Nephron progenitor cell (in vitro differentiated cells): ENCODE results near the gene SHISAL2A.

ENCODE experiments used
- DNase-seq: peaks from one replicate; pipeline ENCODE4 v3.0.0; 2021
- H3K27ac Mint-ChIP-seq: 2 replicates; pipeline ENCODE4 v1.8.0; 2021; ENCODE audit warnings: mild to moderate bottlenecking, moderate library complexity, mixed read lengths
- H3K27me3 Mint-ChIP-seq: 2 replicates; pipeline ENCODE4 v1.8.0; 2021; ENCODE audit warnings: mild to moderate bottlenecking, low read depth, mixed read lengths; ENCODE audit not compliant: poor library complexity
- H3K36me3 Mint-ChIP-seq: 2 replicates; pipeline ENCODE4 v1.8.0; 2021; ENCODE audit warnings: low read depth, mixed read lengths
- H3K4me1 Mint-ChIP-seq: 2 replicates; pipeline ENCODE4 v1.8.0; 2021; ENCODE audit warnings: mixed read lengths
- H3K4me3 Mint-ChIP-seq: 2 replicates; pipeline ENCODE4 v1.8.0; 2021; ENCODE audit warnings: mild to moderate bottlenecking, moderate library complexity, mixed read lengths
- H3K9me3 Mint-ChIP-seq: 2 replicates; pipeline ENCODE4 v1.8.0; 2021; ENCODE audit warnings: mild to moderate bottlenecking, moderate library complexity, mixed read lengths
- TF ChIP-seq, protein P1 (sequence below): fragments of 200-600 bp; sonication (generic); IDR thresholded peaks from 2 replicates; pipeline ENCODE4 v1.5.0; 2021; ENCODE audit warnings: antibody characterized with exemption

Gene SHISAL2A

DNA sequence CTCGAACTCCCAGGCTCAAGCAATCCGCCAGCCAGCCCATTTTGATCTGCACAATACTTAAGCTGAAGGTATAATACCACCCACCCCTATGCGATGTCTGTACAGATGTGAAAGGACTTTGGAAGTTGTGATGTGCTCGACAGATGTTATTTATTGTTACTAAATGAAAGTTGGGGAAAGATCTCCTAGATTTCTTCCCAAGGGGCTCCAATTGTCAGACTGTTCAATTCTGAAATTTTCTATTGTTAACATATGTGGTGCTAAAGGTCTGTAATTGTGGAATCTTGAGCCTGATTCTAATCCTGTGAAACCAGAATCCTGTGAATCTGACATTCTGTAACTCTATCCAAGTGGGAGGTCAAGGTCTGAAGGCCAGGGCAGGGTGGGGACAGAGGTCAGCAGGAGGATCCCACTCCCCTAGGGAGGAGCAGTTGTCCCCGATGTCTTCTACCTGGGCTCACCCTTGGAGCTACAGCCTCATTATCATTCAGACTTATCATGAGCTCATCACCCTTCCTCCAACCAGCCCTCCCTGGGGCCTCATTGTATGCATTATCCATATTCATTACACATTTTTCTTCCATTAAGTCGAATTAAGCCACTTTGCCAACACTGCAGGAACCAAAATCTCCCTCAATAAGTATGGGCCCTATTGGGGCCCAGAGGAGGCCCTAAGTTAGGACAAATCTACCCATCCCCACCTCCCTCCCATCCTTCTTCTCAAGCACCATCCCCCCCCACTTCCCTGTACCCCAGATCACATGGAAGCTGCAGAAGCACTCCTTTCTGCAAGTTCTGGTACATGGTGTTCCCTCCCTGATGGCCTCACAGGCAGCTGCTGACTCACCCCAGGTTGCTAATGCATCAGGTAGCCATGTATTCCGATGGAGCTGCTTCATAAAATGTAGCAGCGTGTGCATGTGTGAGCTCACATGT is 32.3 kb downstream of the SHISAL2A start:
- Mint-ChIP-seq H3K4me3 (no peak overlapping the region), H3K36me3 (no peaks in the 10 kb centered on the region), H3K9me3 (no peaks in the 10 kb centered on the region), H3K27me3 (no peaks in the 10 kb centered on the region), H3K27ac (no peak overlapping the region), H3K4me1 (peaks cover 42% of the 10 kb centered on the region)
- DNase-seq = no peak
- TF ChIP-seq, protein P1, sequence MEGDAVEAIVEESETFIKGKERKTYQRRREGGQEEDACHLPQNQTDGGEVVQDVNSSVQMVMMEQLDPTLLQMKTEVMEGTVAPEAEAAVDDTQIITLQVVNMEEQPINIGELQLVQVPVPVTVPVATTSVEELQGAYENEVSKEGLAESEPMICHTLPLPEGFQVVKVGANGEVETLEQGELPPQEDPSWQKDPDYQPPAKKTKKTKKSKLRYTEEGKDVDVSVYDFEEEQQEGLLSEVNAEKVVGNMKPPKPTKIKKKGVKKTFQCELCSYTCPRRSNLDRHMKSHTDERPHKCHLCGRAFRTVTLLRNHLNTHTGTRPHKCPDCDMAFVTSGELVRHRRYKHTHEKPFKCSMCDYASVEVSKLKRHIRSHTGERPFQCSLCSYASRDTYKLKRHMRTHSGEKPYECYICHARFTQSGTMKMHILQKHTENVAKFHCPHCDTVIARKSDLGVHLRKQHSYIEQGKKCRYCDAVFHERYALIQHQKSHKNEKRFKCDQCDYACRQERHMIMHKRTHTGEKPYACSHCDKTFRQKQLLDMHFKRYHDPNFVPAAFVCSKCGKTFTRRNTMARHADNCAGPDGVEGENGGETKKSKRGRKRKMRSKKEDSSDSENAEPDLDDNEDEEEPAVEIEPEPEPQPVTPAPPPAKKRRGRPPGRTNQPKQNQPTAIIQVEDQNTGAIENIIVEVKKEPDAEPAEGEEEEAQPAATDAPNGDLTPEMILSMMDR = no peak

DNA sequence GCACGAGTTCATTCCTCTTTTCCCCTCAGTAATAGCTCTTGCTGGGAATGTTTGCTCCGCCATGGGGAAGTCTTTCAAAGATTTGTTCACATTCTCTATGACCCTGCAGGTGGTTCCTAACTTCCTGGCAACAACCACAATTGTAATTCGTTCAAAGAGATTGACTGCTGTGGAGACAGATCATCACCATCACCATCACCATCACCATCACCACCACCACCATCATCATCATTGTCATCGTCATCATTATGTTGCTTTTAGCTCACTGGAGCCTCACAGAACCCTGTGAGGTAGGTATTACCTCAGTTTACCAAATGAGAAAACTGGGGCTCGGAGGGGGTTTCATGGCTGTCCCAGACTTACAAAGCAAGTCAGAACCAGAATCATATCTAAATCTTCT is 34.3 kb downstream of the SHISAL2A start:
- peaks cover 29% of the 10 kb centered on the region for H3K4me1 Mint-ChIP-seq
- TF ChIP-seq, protein P1 = no peak
- DNase-seq = no peak
- H3K27me3 Mint-ChIP-seq = no peaks in the 10 kb centered on the region
- H3K4me3 Mint-ChIP-seq = no peak overlapping the region
- no peaks in the 10 kb centered on the region for H3K36me3 Mint-ChIP-seq
- no peaks in the 10 kb centered on the region for H3K9me3 Mint-ChIP-seq
- H3K27ac Mint-ChIP-seq = no peak overlapping the region

DNA sequence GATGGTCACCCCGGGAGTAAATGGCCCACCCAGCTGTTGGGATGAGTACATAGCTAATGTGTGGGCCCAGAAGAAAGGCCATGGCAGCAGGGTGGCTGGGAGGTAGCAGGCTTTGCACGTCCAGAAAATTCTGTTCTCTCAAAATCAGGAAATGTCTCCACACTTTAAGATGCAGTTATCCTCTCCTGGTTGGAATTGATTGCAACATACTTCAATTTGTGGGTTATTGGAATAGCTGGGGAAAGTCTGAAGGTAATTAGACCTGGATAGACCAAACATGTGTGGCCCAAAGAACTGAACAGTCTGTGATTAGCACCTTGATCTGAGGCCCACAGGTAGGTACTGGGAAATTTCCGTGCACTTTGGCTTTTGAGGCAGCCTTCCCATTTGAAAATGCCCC is 35.0 kb downstream of the SHISAL2A start:
- no peak overlapping the region for H3K27ac Mint-ChIP-seq
- H3K4me1 Mint-ChIP-seq = peaks cover 24% of the 10 kb centered on the region
- DNase-seq = no peak
- TF ChIP-seq, protein P1 = no peak
- H3K27me3 Mint-ChIP-seq = no peaks in the 10 kb centered on the region
- H3K36me3 Mint-ChIP-seq = no peaks in the 10 kb centered on the region
- H3K9me3 Mint-ChIP-seq = no peaks in the 10 kb centered on the region
- no peak overlapping the region for H3K4me3 Mint-ChIP-seq

DNA sequence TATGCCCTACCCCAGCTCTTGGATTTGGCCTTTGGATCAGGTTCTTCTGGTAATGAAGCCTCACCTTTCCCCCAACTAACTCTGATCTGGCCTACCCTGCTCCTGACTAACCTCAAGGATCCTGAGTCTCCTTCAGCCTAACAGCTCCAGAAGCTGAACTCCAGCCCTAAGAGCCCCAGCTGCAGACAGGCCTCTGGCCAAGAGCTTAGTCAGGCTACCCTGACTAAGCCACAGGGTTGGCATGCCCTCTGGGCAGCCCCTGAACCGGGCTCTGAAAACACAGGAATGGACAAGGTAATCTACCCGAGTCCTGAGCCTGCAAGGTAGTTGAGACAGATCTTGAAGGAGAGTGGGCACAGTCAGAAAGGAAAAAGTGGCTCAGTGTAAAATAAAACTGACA is 35.7 kb downstream of the SHISAL2A start:
- TF ChIP-seq, protein P1 = no peak
- Mint-ChIP-seq H3K9me3 (no peaks in the 10 kb centered on the region), H3K36me3 (no peaks in the 10 kb centered on the region), H3K4me1 (peaks cover 21% of the 10 kb centered on the region), H3K27ac (no peak overlapping the region), H3K27me3 (no peaks in the 10 kb centered on the region), H3K4me3 (no peak overlapping the region)
- no peak for DNase-seq

DNA sequence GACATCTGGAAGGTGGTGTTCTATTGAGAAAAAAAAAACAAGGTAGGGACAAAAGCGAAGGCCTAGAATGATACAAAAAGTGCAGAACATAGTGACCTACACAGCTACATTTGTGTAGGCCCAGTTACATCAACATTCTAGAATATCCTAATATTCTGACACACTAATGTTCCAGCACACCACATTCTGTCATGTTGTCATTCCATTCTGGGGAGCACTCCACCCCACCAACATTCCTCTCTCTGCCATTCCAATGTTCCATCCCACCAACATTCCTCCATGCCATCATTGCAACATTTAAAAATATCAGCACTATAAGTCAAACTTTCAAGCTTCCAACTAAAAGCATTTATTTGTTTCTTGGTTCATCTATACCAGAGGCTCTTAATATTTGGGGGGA is 36.7 kb downstream of the SHISAL2A start:
- no peak for DNase-seq
- TF ChIP-seq, protein P1 = no peak
- H3K4me1 Mint-ChIP-seq = peaks cover 23% of the 10 kb centered on the region
- H3K27ac Mint-ChIP-seq = peak overlapping the region; percentile 7
- no peaks in the 10 kb centered on the region for H3K27me3 Mint-ChIP-seq
- no peak overlapping the region for H3K4me3 Mint-ChIP-seq
- H3K36me3 Mint-ChIP-seq = no peaks in the 10 kb centered on the region
- H3K9me3 Mint-ChIP-seq = no peaks in the 10 kb centered on the region

DNA sequence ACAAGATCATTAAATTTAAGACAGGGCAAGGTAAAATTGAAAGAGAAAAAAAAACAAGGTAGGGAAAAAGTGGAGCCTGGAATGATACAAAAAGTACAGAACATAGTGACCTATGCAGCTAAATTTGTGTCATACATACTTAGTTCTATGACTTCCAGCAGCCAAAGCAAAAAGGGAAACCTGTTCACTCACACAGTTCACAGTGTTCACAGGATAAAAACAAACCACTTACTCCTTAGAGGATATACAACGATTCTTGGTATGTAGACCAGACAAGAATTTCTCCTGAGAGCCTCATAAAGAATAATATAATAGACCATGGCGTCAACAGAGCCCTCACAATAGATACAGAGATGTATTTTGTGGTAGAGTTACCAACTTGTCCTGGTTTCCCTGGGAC is 37.6 kb downstream of the SHISAL2A start:
- Mint-ChIP-seq H3K36me3 (no peaks in the 10 kb centered on the region), H3K4me1 (peaks cover 20% of the 10 kb centered on the region), H3K27me3 (no peaks in the 10 kb centered on the region), H3K9me3 (no peaks in the 10 kb centered on the region), H3K4me3 (no peak overlapping the region), H3K27ac (no peak overlapping the region)
- no peak for DNase-seq
- TF ChIP-seq, protein P1 = no peak
